Liver (tissue), 9 donors: Measurements from ENCODE around the gene NEURL3. TPM values are rescaled to one million over a fixed set of nuclear protein-coding genes. Genes with fewer than 3 reads are reported as not detected.
A peak's percentile ranks its signal among the peaks of the same experiment; 100 is the strongest.

ENCODE experiments used
- DNase-seq: peaks from one replicate; pipeline ENCODE4 v3.0.0-alpha.2; 2017; ENCODE audit warnings: low spot score
- H3K27ac ChIP-seq, 2 donors: one replicate each; pipeline ENCODE4 v1.7.0; 2013; ENCODE audit warnings: inconsistent platforms in 2 of 2, low read length in 2 of 2, control low read depth in 1 of 2, low read depth in 1 of 2, mild to moderate bottlenecking in 1 of 2
- H3K27me3 ChIP-seq, 4 donors: one replicate each; pipeline versions ENCODE4 v1.6.1 to v1.7.0; 2013; ENCODE audit warnings: low read length in 3 of 4, inconsistent platforms in 1 of 4, mild to moderate bottlenecking in 1 of 4, moderate library complexity in 1 of 4; ENCODE audit not compliant: control insufficient read depth in 4 of 4, insufficient read depth in 4 of 4
- H3K36me3 ChIP-seq, 4 donors: one replicate each; pipeline versions ENCODE4 v1.6.1 to v1.7.0; 2013; ENCODE audit warnings: low read length in 3 of 4, mild to moderate bottlenecking in 3 of 4, low read depth in 1 of 4, moderate library complexity in 1 of 4; ENCODE audit not compliant: control insufficient read depth in 4 of 4, insufficient read depth in 3 of 4
- H3K4me1 ChIP-seq, 4 donors: one replicate each; pipeline versions ENCODE4 v1.6.1 to v1.7.0; 2013; ENCODE audit warnings: low read length in 3 of 4, mild to moderate bottlenecking in 3 of 4, moderate library complexity in 1 of 4; ENCODE audit not compliant: control insufficient read depth in 4 of 4, insufficient read depth in 4 of 4
- H3K4me3 ChIP-seq, 3 donors: one replicate each; pipeline versions ENCODE4 v1.6.1 to v1.7.0; 2013; ENCODE audit warnings: low read length in 3 of 3, control low read depth in 1 of 3, low read depth in 1 of 3, mild to moderate bottlenecking in 1 of 3
- H3K9ac ChIP-seq, 2 donors: one replicate each; pipeline ENCODE4 v1.7.0; 2013; ENCODE audit warnings: low read length in 2 of 2, mild to moderate bottlenecking in 2 of 2, moderate library complexity in 2 of 2, control low read depth in 1 of 2, low read depth in 1 of 2
- H3K9me3 ChIP-seq, 4 donors: one replicate each; pipeline versions ENCODE4 v1.6.1 to v1.7.0; 2013; ENCODE audit warnings: low read length in 3 of 4; ENCODE audit not compliant: control insufficient read depth in 4 of 4
- ATF3 ChIP-seq: IDR thresholded peaks from 2 replicates; pipeline ENCODE4 v1.6.1; 2016; ENCODE audit warnings: antibody characterized with exemption
- CTCF ChIP-seq: fragments of 150-350 bp; IDR thresholded peaks from 2 replicates; pipeline ENCODE4 v1.5.1; 2017; ENCODE audit warnings: improper control_type of control experiment, low read depth, low read length; ENCODE audit not compliant: missing input control
- FOXA1 ChIP-seq: IDR thresholded peaks from 2 replicates; pipeline ENCODE4 v1.6.1; 2016; ENCODE audit warnings: antibody characterized with exemption
- JUND ChIP-seq, 2 donors: IDR thresholded peaks; 2 replicates each; pipeline ENCODE4 v1.6.1; 2016; ENCODE audit warnings: antibody characterized with exemption in 2 of 2
- MAX ChIP-seq: IDR thresholded peaks from 2 replicates; pipeline ENCODE4 v1.6.1; 2016; ENCODE audit warnings: antibody characterized with exemption
- RAD21 ChIP-seq, 2 donors: IDR thresholded peaks; 2 replicates each; pipeline ENCODE4 v1.6.1; 2016; ENCODE audit warnings: antibody characterized with exemption in 2 of 2, mild to moderate bottlenecking in 2 of 2
- REST ChIP-seq: IDR thresholded peaks from 2 replicates; pipeline ENCODE4 v1.6.1; 2016; ENCODE audit warnings: antibody characterized with exemption, mild to moderate bottlenecking
- RXRA ChIP-seq, 2 donors: IDR thresholded peaks; 2 replicates each; pipeline ENCODE4 v1.6.1; 2017 to 2018; ENCODE audit warnings: antibody characterized with exemption in 2 of 2, mild to moderate bottlenecking in 1 of 2
- SP1 ChIP-seq: IDR thresholded peaks from 2 replicates; pipeline ENCODE4 v1.6.1; 2018; ENCODE audit warnings: antibody characterized with exemption, mild to moderate bottlenecking
- TAF1 ChIP-seq: conservative IDR thresholded peaks from 2 replicates; pipeline ENCODE4 v1.6.1; 2016; ENCODE audit warnings: antibody characterized with exemption, mild to moderate bottlenecking
- YY1 ChIP-seq: IDR thresholded peaks from 2 replicates; pipeline ENCODE4 v1.6.1; 2016; ENCODE audit warnings: antibody characterized with exemption, mild to moderate bottlenecking
- ZBTB33 ChIP-seq: IDR thresholded peaks from 2 replicates; pipeline ENCODE4 v1.6.1; 2016; ENCODE audit warnings: antibody characterized with exemption
- WGBS: extraction: QIAGEN DNeasy Blood & Tissue Kit; methylation state at CpG from one replicate; pipeline ENCODE4 v1.1.7; 2013; 5-methylcytosine and 5-hydroxymethylcytosine counted together
- polyA plus RNA-seq, 2 donors: library from polyadenylated mRNA; stranded (reverse) in 1 of 2; unstranded in 1 of 2; fragments of 200-250 nt in 1 of 2; fragments of >200 nt in 1 of 2; fragmentation: Nextera tagmentation in 1 of 2; extraction: Ambion mirVana in 1 of 2; gene quantifications; one replicate each; pipeline versions ENCODE4 v1.2.1 to v1.2.3, GENCODE V29; 2013 to 2015
- total RNA-seq, 2 donors: library from RNA; depleted of rRNA; stranded (reverse); fragments of >200 nt; gene quantifications; one replicate each; pipeline ENCODE4 v1.2.3, GENCODE V29; 2014
- donor health status: healthy.
- donor health status: healthy.
- donor health status: healthy.
- donor health status: healthy.
- donor health status: healthy.

Gene NEURL3
- total and polyA plus RNA-seq, 4 donors, result 0.61 to 3.4 (median 1.4) TPM

GRCh38 chr2:96471772-96472171 lies 33.4 kb downstream of the NEURL3 start:
- DNase-seq, result no peak
- H3K36me3 ChIP-seq, result no peaks in the 10 kb centered on the region
- TF ChIP-seq TAF1 (no peak), RXRA (IDR thresholded peaks at IDR 0.05) (no peak), MAX (no peak), ZBTB33 (no peak), RAD21 (IDR thresholded peaks at IDR 0.05) (no peak), YY1 (no peak), JUND (IDR thresholded peaks at IDR 0.05) (no peak), REST (no peak), CTCF (no peak), ATF3 (no peak), SP1 (no peak)
- H3K27me3 ChIP-seq, result no peaks in the 10 kb centered on the region
- no peak overlapping the region for H3K4me3 ChIP-seq
- WGBS, result 93% methylated on average over 6 of the region's 6 CpGs
- H3K9me3 ChIP-seq, result no peaks in the 10 kb centered on the region
- no peak overlapping the region for H3K27ac ChIP-seq
- H3K4me1 ChIP-seq, result peaks cover 3 to 11% (median 6%) of the 10 kb centered on the region in 4 donors
- no peak overlapping the region for H3K9ac ChIP-seq

- Histone ChIP-seq H3K4me1 (peaks cover 3 to 11% (median 6%) of the 10 kb centered on the region in 4 donors), H3K9me3 (no peaks in the 10 kb centered on the region), H3K27me3 (no peaks in the 10 kb centered on the region), H3K4me3 (peak overlapping the region in 2 of 3 donors; percentile 41 to 50), H3K9ac (no peak overlapping the region), H3K36me3 (no peaks in the 10 kb centered on the region), H3K27ac (peak overlapping the region in 1 of 2 donors; percentile 1)
- peak; percentile 72 for DNase-seq
- WGBS, result 12% methylated on average over 25 of the region's 25 CpGs
- TF ChIP-seq FOXA1, result no peak
- peak; percentile 60 for TF ChIP-seq CTCF
- TF ChIP-seq RAD21 (IDR thresholded peaks at IDR 0.05), result peak; percentile 71 to 83
These were observed 34.5 kb downstream of the NEURL3 start for GRCh38 chr2:96470636-96471035.
